ENCODE data around the gene DLL4. TPM values are rescaled to one million over a fixed set of nuclear protein-coding genes. Genes with fewer than 3 reads are reported as not detected.
A peak's percentile ranks its signal among the peaks of the same experiment; 100 is the strongest.

The DLL4 gene
- total and polyA plus RNA-seq, 12 donors: 0.66 to 15.9 (median 3.9) TPM

- Histone ChIP-seq H3K4me1 (replicated peaks in 1 of 2) (peaks cover 7 to 15% of the 10 kb centered on the region in 2 donors), H3K27ac (no peak overlapping the region)
Measured at GRCh38 chr15:40936234-40936708, 7.1 kb downstream of the DLL4 start.

DNA sequence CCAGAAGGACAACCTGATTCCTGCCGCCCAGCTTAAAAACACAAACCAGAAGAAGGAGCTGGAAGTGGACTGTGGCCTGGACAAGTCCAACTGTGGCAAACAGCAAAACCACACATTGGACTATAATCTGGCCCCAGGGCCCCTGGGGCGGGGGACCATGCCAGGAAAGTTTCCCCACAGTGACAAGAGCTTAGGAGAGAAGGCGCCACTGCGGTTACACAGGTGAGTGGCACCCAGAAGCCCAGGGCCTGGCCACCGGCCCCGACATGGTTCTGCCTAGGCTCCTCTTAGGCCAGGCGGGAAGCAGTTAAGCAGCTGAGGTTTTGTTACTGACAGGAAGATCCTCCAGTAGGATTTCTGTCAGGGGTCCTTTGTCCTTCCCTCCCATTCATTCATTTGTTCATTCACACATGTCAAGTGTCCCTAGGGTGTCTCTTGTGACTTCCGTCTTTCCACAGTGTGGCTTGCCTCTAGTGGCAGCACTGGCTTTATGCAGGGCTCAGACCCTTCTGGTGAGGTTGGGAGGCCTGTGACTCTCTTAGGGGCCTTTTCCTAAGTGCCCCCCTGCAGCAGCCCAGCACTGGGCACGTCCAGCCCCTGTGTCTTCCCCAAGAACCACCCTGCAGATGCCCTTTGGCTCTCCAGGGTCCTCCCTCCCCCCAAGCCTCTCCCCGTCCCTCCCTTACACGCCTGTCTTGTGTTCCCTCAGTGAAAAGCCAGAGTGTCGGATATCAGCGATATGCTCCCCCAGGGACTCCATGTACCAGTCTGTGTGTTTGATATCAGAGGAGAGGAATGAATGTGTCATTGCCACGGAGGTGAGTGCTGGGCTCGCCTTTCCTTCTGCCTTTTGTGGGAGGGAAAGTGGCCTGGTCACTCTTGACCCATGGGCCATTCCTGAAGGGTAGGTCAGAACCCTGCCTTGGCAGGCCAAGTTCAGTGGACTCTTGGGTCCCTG lies 7.8 kb downstream of the DLL4 start:
- H3K27ac ChIP-seq: no peak overlapping the region
- peaks cover 10 to 15% of the 10 kb centered on the region in 2 donors for H3K4me1 ChIP-seq (replicated peaks in 1 of 2)
- H3K27me3 ChIP-seq: peaks cover 4% of the 10 kb centered on the region
- no peak for DNase-seq
- H3K4me3 ChIP-seq: no peak overlapping the region
- intact Hi-C loops (cut with DNase I): no loop called here
- H3K36me3 ChIP-seq (replicated peaks in 1 of 2): no peaks in the 10 kb centered on the region
- TF ChIP-seq CTCF (IDR thresholded peaks at IDR 0.05) (no peak), POLR2A (IDR thresholded peaks at IDR 0.05) (no peak)
- WGBS, 4 donors: 75 to 85% (median 81%) methylated on average over 8 to 15 of the region's 15 CpGs
- no peaks in the 10 kb centered on the region for H3K9me3 ChIP-seq (replicated peaks in 1 of 3)

More at GRCh38 chr15:40936234-40936708, 7.1 kb downstream of the DLL4 start:
- Histone ChIP-seq H3K4me3 (no peak overlapping the region), H3K36me3 (replicated peaks in 1 of 2) (no peaks in the 10 kb centered on the region), H3K27me3 (peaks cover 11% of the 10 kb centered on the region), H3K9me3 (replicated peaks in 1 of 3) (no peaks in the 10 kb centered on the region)
- no peak for DNase-seq
- intact Hi-C loops (cut with DNase I): no loop called here
- 63 to 87% (median 75%) methylated on average over 17 to 31 of the region's 31 CpGs for WGBS, 4 donors
- TF ChIP-seq POLR2A (IDR thresholded peaks at IDR 0.05): no peak
- TF ChIP-seq CTCF (IDR thresholded peaks at IDR 0.05): no peak

DNA sequence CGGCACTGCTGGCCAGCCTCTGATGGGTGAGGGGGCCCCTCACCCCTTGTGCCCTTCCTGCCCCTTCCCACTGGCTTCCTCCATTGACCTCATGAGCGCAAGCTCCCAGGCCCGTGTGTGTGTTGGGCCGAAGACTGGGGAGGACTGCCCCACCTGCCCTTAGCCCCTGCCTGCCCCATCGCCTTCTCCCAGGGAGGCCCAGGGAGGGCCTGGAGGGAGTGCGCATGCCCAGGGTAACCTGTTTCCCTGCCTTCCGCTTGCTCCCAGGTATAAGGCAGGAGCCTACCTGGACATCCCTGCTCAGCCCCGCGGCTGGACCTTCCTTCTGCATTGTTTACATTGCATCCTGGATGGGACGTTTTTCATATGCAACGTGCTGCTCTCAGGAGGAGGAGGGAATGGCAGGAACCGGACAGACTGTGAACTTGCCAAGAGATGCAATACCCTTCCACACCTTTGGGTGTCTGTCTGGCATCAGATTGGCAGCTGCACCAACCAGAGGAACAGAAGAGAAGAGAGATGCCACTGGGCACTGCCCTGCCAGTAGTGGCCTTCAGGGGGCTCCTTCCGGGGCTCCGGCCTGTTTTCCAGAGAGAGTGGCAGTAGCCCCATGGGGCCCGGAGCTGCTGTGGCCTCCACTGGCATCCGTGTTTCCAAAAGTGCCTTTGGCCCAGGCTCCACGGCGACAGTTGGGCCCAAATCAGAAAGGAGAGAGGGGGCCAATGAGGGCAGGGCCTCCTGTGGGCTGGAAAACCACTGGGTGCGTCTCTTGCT lies 8.8 kb downstream of the DLL4 start:
- H3K9me3 ChIP-seq (replicated peaks in 1 of 3): no peaks in the 10 kb centered on the region
- intact Hi-C loops (cut with DNase I): no loop called here
- 70 to 81% (median 78%) methylated on average over 12 to 19 of the region's 19 CpGs for WGBS, 4 donors
- no peaks in the 10 kb centered on the region for H3K36me3 ChIP-seq (replicated peaks in 1 of 2)
- TF ChIP-seq CTCF (IDR thresholded peaks at IDR 0.05) (peak in 2 of 6 experiments; percentile 16 to 20), POLR2A (IDR thresholded peaks at IDR 0.05) (no peak)
- H3K27me3 ChIP-seq: no peaks in the 10 kb centered on the region
- no peak overlapping the region for H3K27ac ChIP-seq
- no peak for DNase-seq
- H3K4me3 ChIP-seq: no peak overlapping the region
- H3K4me1 ChIP-seq (replicated peaks in 1 of 2): peaks cover 12 to 15% of the 10 kb centered on the region in 2 donors

GRCh38 chr15:40938536-40938870 lies 9.4 kb downstream of the DLL4 start:
- Histone ChIP-seq H3K9me3 (replicated peaks in 1 of 3) (no peaks in the 10 kb centered on the region), H3K36me3 (replicated peaks in 1 of 2) (no peaks in the 10 kb centered on the region), H3K4me3 (no peak overlapping the region), H3K4me1 (replicated peaks in 1 of 2) (peaks cover 12 to 15% of the 10 kb centered on the region in 2 donors), H3K27ac (no peak overlapping the region), H3K27me3 (no peaks in the 10 kb centered on the region)
- no peak for DNase-seq
- TF ChIP-seq CTCF (IDR thresholded peaks at IDR 0.05) (no peak), POLR2A (IDR thresholded peaks at IDR 0.05) (no peak)
- WGBS, 4 donors: 86 to 97% (median 88%) methylated on average over 3 to 6 of the region's 6 CpGs
- intact Hi-C loops (cut with DNase I): no loop called here
